Measurements from ENCODE around the gene FANCL. TPM values are rescaled to one million over a fixed set of nuclear protein-coding genes. Genes with fewer than 3 reads are reported as not detected.

Gene FANCL
- total RNA-seq, 1 experiment from 2014 or later: 34.5 TPM

DNA sequence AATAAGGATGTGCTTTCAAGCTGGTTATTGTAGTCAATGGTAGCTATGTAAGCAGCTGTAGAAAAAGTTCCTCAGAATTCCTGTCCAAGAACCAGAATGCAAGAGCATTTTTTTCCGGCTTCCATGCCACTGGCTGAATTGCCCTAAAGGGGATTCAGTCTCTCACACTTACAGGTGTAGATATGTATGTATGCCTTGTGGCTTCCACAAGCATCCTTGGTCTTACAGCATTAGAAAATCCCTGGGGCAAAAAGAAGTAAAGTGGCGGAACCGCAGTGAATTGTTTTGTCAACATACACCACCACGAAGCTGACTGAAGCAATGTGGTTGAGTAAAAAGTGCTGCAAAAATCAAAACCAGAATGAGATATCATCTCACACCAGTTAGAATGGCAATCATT lies 54.6 kb downstream of the FANCL start:
- no peak overlapping the region for H3K9ac ChIP-seq (ENCODE audit: low read length)
- POLR2A ChIA-PET: no interaction called here
- no peaks in the 10 kb centered on the region for H3K9me3 ChIP-seq (ENCODE audit: control insufficient read depth in 1 of 2, insufficient read depth in 1 of 2, low read depth in 1 of 2, low read length in 2 of 2)
- no peak overlapping the region for H2AFZ ChIP-seq (ENCODE audit: low read depth, low read length, poor library complexity, severe bottlenecking)
- CTCF ChIA-PET: no interaction called here
- H3K27ac ChIP-seq (ENCODE audit: low read depth, low read length): no peak overlapping the region
- no peak for TF ChIP-seq ZFX (IDR thresholded peaks at IDR 0.05)
- no peak for TF ChIP-seq ELF1 (IDR thresholded peaks at IDR 0.05; ENCODE audit: borderline replicate concordance, low read depth)
- TF ChIP-seq POLR2A (IDR thresholded peaks at IDR 0.05; ENCODE audit: borderline replicate concordance, extremely low read depth, insufficient read depth, insufficient read length): no peak
- TF ChIP-seq, protein P1, sequence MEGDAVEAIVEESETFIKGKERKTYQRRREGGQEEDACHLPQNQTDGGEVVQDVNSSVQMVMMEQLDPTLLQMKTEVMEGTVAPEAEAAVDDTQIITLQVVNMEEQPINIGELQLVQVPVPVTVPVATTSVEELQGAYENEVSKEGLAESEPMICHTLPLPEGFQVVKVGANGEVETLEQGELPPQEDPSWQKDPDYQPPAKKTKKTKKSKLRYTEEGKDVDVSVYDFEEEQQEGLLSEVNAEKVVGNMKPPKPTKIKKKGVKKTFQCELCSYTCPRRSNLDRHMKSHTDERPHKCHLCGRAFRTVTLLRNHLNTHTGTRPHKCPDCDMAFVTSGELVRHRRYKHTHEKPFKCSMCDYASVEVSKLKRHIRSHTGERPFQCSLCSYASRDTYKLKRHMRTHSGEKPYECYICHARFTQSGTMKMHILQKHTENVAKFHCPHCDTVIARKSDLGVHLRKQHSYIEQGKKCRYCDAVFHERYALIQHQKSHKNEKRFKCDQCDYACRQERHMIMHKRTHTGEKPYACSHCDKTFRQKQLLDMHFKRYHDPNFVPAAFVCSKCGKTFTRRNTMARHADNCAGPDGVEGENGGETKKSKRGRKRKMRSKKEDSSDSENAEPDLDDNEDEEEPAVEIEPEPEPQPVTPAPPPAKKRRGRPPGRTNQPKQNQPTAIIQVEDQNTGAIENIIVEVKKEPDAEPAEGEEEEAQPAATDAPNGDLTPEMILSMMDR (IDR thresholded peaks at IDR 0.05 in 2 of 3, conservative IDR thresholded peaks at IDR 0.05 in 1 of 3; ENCODE audit: borderline replicate concordance in 1 of 3, insufficient read depth in 1 of 3, low read depth in 2 of 3, low read length in 2 of 3): no peak
- TF ChIP-seq, protein P2, sequence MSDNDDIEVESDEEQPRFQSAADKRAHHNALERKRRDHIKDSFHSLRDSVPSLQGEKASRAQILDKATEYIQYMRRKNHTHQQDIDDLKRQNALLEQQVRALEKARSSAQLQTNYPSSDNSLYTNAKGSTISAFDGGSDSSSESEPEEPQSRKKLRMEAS (IDR thresholded peaks at IDR 0.05): no peak
- H3K4me3 ChIP-seq (replicated peaks in 1 of 2; ENCODE audit: low read depth in 1 of 2, low read length in 2 of 2): no peak overlapping the region
- H4K20me1 ChIP-seq (ENCODE audit: insufficient read depth): no peaks in the 10 kb centered on the region
- no peaks in the 10 kb centered on the region for H3K4me1 ChIP-seq (ENCODE audit: control insufficient read depth in 1 of 2, insufficient read depth in 2 of 2, low read length in 2 of 2)
- H3K4me2 ChIP-seq (ENCODE audit: low read length): no peak overlapping the region
- H3K36me3 ChIP-seq (ENCODE audit: control insufficient read depth in 1 of 2, insufficient read depth in 2 of 2, low read length in 2 of 2): peaks cover 0 to 10% of the 10 kb centered on the region in 2 experiments; a peak in 2 of 4 replicates
- H3K27me3 ChIP-seq (ENCODE audit: insufficient read depth, low read length): no peaks in the 10 kb centered on the region
- no peaks in the 10 kb centered on the region for H3K9me2 ChIP-seq (ENCODE audit: insufficient read depth)
- no peaks in the 10 kb centered on the region for H3K79me2 ChIP-seq (ENCODE audit: insufficient read depth, low read length)
- BruUV-seq (replicated peaks): no TSS peak
- ATAC-seq: no peak
- RAD21 ChIA-PET (ENCODE audit: low non-redundant PET in 1 of 2, low total read pairs in 2 of 2, uncharacterized antibody in 2 of 2, unreplicated experiment in 2 of 2): no interaction called here
- intact Hi-C loops (cut with micrococcal nuclease): no loop called here
- DNase-seq (ENCODE audit: low read depth, low spot score): no peak

DNA sequence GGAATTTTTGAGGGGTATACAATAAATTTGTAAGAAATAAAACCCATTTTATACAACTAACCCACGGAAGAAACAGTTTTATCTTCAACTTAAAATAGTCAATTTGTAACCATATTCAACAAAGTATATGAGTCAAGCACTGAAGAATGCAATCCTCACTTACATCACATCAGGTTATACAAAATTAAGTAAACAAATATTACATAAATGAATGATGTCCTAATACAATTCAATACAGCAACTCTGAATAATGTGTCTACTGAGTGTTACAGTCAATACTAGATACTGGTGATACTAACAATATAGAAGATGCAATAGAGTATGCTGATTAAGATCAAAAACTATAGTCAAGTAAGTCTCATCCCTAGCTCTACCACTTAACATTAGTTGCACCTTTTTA lies 58.6 kb downstream of the FANCL start:
- Histone ChIP-seq H3K4me2 (ENCODE audit: low read length) (no peak overlapping the region), H3K9ac (ENCODE audit: low read length) (no peak overlapping the region), H3K4me3 (replicated peaks in 1 of 2; ENCODE audit: low read depth in 1 of 2, low read length in 2 of 2) (no peak overlapping the region), H3K9me2 (ENCODE audit: insufficient read depth) (no peaks in the 10 kb centered on the region), H3K9me3 (ENCODE audit: control insufficient read depth in 1 of 2, insufficient read depth in 1 of 2, low read depth in 1 of 2, low read length in 2 of 2) (no peaks in the 10 kb centered on the region), H3K79me2 (ENCODE audit: insufficient read depth, low read length) (0 out of 2 replicates have a peak, but pooled peaks cover 2% of the 10 kb centered on the region), H4K20me1 (ENCODE audit: insufficient read depth) (no peaks in the 10 kb centered on the region), H3K27ac (ENCODE audit: low read depth, low read length) (no peak overlapping the region), H3K27me3 (ENCODE audit: insufficient read depth, low read length) (no peaks in the 10 kb centered on the region), H2AFZ (ENCODE audit: low read depth, low read length, poor library complexity, severe bottlenecking) (no peak overlapping the region), H3K36me3 (ENCODE audit: control insufficient read depth in 1 of 2, insufficient read depth in 2 of 2, low read length in 2 of 2) (no peaks in the 10 kb centered on the region), H3K4me1 (ENCODE audit: control insufficient read depth in 1 of 2, insufficient read depth in 2 of 2, low read length in 2 of 2) (no peaks in the 10 kb centered on the region)
- ChIA-PET CTCF (no interaction called here), POLR2A (no interaction called here), RAD21 (ENCODE audit: low non-redundant PET in 1 of 2, low total read pairs in 2 of 2, uncharacterized antibody in 2 of 2, unreplicated experiment in 2 of 2) (no interaction called here)
- ATAC-seq: no peak
- DNase-seq (ENCODE audit: low read depth, low spot score): no peak
- intact Hi-C loops (cut with micrococcal nuclease): no loop called here
- BruUV-seq (replicated peaks): no TSS peak
- no peak for TF ChIP-seq EGR1 (IDR thresholded peaks at IDR 0.05; ENCODE audit: low read depth)
